Erythroblast (primary cell): Measurements from ENCODE around the gene MEX3A.
"Not testable (repeated sequence)": the region's sequence is repeated elsewhere in the genome, so short reads cannot be mapped to it uniquely, and the experiment has no call there.

Experiments used
- GATA1 ChIP-seq: IDR thresholded peaks from 2 replicates; pipeline ENCODE4 v1.6.1; 2011; ENCODE audit warnings: low read depth, mild to moderate bottlenecking, control low read depth, low read length, moderate library complexity
- POLR2A ChIP-seq: IDR thresholded peaks from 2 replicates; pipeline ENCODE4 v1.6.1; 2011; ENCODE audit warnings: mild to moderate bottlenecking, low read length

DNA sequence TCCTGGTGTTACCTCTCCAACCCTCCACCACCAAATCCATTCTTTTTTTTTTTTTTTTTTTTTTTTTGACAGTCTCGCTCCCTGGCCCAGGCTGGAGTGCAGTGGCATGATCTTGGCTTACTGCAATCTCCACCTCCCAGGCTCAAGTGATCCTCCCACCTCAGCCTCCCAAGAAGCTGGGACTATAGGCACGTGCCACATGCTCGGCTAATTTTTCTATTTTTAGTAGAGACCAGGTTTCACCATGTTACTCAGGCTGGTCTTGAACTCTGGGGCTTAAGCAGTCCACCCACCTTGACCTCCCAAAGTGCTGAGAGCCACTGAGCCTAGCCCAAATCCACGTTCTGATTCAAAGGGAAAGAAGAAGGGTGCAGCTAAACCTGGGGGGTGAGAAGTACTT is 38.7 kb upstream of the MEX3A start:
- not testable (repeated sequence) for TF ChIP-seq POLR2A, GATA1
